HG03135 (cell line): ENCODE data around the gene SLC2A13.
"Not testable (repeated sequence)": the region's sequence is repeated elsewhere in the genome, so short reads cannot be mapped to it uniquely, and the experiment has no call there.

Source experiments
- ATAC-seq: cut with Tn5 transposase; IDR thresholded peaks from one replicate; pipeline ENCODE4 v1.9.1; 2021; ENCODE audit warnings: mild to moderate bottlenecking, moderate library complexity; ENCODE audit not compliant: unreplicated experiment

Gene SLC2A13

DNA sequence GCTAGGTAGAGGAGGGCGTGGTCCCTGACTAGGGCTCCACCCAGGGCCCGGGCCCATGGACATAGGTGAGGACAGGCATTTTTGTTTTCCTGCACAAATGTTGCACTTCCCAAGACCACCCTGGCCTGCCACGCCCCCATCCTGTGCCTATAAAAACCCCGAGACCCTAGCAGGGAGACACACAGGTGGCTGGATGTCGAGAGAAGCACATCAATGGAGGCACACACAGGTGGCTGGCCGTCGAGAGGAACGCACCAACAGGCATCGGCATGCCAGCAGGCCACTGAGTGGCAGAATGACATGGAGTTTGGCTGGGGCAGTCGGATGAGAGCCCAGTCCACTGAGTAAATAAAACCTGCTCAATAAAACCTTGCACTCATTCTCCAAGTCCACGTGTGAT lies 328.4 kb downstream of the SLC2A13 start:
- no peak for ATAC-seq

DNA sequence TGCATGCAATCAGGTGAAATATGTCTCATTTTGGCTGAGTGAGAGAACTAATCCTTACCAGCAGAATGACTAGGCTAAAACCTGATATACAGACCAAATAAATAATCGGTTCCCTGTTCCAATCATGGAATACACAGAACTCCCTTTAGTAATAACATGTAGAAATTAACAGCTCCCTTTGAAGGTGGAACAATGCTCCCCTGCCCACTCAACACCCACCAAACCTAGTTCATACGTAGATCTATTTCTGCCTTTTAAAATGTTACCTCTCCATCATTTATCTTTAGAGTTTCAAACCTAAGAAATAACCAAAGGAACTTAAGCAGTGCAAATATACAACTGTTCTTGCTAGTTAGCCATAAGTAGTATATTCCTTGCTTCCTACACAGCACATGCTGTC lies 332.6 kb downstream of the SLC2A13 start:
- ATAC-seq: no peak

DNA sequence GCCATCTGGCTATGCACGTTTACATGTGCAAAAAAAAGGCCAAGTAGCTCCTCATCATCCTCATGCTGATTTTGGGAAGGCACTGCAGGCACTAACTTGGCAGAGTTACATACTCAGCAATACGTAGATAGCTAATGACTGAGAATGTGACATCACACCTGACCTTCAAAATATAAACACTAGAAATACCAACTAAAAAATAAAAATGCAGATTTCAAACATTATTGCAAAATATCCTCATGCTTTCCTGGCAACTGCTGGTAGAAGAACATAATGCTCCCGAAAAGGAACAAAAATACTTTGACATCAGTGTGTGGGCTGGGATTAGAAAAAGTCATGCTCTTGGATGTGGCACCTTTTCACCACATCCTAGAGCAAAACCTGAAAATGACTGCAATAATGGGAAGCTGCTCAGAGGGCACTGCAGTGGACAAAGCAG lies 333.0 kb downstream of the SLC2A13 start:
- no peak for ATAC-seq

GRCh38 chr12:39771456-39771855 lies 334.4 kb downstream of the SLC2A13 start:
- ATAC-seq: no peak

DNA sequence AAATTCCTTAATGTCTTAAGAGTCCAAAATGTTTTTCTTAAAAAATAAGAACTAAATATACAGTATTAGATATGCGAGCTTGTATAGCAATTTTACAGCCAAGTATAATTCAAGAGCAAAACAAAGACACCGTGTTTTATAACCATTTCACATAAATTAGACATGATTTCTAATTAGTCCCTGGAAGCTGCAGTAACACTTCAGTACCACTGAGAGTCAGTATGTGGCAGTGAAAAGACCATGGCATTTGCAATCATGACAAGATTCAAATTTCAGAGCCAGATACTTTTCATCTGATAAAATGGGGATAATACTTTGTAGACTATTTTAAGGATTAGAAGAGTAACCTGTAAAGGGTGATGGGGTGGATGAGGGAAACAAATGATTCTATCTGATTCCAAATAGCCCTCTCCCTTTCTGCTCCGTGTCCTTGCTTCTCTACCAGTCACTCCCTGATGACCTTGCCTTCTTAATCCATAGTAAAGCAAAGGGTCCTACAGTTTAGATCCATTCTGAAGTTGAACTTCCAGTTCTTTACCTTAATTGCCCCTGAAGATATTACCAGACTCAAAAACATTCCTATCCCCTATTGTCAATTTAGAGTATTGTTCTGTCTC lies 340.8 kb downstream of the SLC2A13 start:
- peak; percentile 82 for ATAC-seq

- ATAC-seq: no peak
Measured at GRCh38 chr12:39763890-39764169, 342.1 kb downstream of the SLC2A13 start.

DNA sequence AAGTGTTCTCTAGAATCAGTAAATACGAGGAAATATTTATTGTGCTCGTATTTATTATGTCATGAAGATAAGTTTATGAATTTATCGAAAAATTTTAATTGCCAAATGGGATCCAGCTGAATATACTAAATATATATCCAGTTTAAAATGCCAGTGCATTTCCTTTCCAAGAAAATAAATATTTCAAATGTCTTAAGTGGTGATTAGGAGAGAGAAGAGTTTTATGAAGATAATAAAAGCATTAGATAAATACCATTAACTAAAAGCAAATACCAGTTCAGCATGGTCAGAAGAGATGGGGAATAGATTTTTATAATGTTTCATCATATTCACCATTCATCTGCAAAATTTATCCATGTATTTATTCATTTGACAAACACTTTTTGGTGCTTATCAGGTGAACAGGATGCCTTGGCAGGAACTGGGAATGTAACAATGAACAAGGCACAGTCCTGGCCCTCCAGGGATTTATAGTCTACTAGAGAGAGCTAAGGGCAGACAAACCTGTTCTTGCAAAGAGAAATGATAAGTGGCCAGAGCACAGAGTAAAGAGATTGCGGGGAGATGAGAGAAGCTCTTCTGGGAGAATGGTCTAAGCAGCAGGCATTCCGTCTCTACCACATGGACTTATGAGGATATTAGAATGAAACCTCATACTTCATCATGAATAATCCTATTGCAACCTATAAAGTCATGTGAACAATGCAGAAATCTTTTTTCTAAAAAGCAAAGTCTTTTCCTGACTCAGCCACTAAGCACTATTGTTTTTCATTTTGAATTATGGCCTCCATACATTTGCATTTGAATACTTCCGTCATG lies 342.6 kb downstream of the SLC2A13 start:
- no peak for ATAC-seq

GRCh38 chr12:39755478-39755877 lies 350.4 kb downstream of the SLC2A13 start:
- no peak for ATAC-seq

- no peak for ATAC-seq
Measured at GRCh38 chr12:39752482-39753137, 353.3 kb downstream of the SLC2A13 start.

GRCh38 chr12:39746151-39746550 lies 359.7 kb downstream of the SLC2A13 start:
- not testable (repeated sequence) for ATAC-seq

DNA sequence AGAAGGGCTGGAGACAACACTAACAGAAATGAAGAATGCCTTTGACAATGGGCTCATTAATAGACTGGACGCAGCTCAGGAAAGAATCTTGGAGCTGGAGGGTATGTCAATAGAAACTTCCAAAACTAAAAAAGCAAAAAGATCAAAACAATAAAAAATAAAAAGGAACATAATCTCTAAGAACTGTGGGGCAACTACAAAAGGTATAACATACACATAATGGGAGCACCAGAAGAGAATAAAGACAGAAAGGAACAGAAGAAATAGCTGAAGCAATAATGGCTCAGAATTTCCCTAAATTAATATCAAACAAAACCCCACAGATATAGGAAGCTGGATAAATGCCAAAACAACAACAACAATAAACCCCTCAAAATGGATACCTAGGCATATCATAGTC lies 362.2 kb downstream of the SLC2A13 start:
- no peak for ATAC-seq

- no peak for ATAC-seq
Measured at GRCh38 chr12:39736406-39736805, 369.5 kb downstream of the SLC2A13 start.

GRCh38 chr12:39723831-39724230 lies 382.1 kb downstream of the SLC2A13 start:
- ATAC-seq: no peak

DNA sequence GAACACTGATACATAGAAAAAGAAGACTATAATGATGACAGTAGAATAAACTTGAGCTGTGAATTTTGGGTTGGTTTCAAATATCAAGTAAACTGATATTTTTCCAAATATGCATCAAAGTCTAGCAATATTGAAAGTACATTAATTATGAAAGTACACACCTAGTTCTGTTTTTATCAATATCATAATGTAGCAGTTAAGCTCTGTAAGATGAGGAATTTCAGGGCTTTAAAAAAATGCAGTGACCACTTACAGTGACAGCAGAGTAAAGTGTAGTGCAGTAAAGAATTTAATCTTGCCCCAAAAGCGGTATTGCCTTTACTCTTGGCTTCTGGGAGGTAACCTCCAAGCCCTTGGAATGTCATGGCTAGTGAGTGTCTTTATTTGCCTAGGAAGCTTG lies 383.4 kb downstream of the SLC2A13 start:
- no peak for ATAC-seq

DNA sequence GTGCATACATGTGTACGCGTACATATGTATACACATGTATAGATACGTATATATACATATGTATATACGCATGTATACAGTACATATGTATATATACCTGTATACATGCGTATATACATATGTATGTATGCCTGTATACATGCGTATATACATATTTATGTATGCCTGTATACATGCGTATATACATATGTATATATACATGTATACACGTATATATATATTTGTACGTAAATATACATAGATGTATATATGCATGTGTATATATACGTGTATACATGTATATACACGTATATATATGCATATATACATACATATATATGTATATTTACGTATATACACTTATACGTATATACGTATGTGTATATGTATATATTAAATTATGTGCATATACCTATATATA lies 392.3 kb downstream of the SLC2A13 start:
- no peak for ATAC-seq

- ATAC-seq: no peak
Measured at GRCh38 chr12:39712334-39712733, 393.5 kb downstream of the SLC2A13 start.
